Esophagus squamous epithelium (tissue), 5 donors: Measurements from ENCODE around the gene EMX2. TPM values are rescaled to one million over a fixed set of nuclear protein-coding genes. Genes with fewer than 3 reads are reported as not detected.

Source experiments
- DNase-seq: peaks from one replicate; lab custom pipeline; 2025; lab: John Stamatoyannopoulos, UW
- H3K27ac ChIP-seq, 4 donors: fragments of 200-600 bp; sonication (generic); one replicate each; pipeline ENCODE4 v1.5.1; 2016 to 2019; ENCODE audit warnings: mild to moderate bottlenecking in 1 of 4
- H3K27me3 ChIP-seq, 4 donors: fragments of 200-600 bp; sonication (generic); 1 replicate in 3 of 4; 2 replicates in 1 of 4; pipeline versions ENCODE4 v1.5.1 to v1.6.0; 2017 to 2021; ENCODE audit warnings: antibody characterized with exemption in 1 of 4
- H3K36me3 ChIP-seq, 3 donors: fragments of 200-600 bp; sonication (generic); one replicate each; pipeline ENCODE4 v1.5.1; 2016 to 2019
- H3K4me1 ChIP-seq, 3 donors: fragments of 200-600 bp; sonication (generic); one replicate each; pipeline ENCODE4 v1.5.1; 2017 to 2019
- H3K4me3 ChIP-seq, 4 donors: fragments of 200-600 bp; sonication (generic); 1 replicate in 3 of 4; 2 replicates in 1 of 4; pipeline ENCODE4 v1.5.1; 2016 to 2019; ENCODE audit warnings: mild to moderate bottlenecking in 2 of 4, moderate library complexity in 1 of 4
- H3K9me3 ChIP-seq, 3 donors: fragments of 200-600 bp; sonication (generic); one replicate each; pipeline ENCODE4 v1.5.1; 2016 to 2019
- CTCF ChIP-seq, 6 experiments: fragments of 450-650 bp in 4 of 6; fragments of 200-600 bp in 2 of 6; sonication (generic) in 2 of 6; IDR thresholded peaks; one replicate each; pipeline ENCODE4 v1.5.1; 2016 to 2019; ENCODE audit warnings: antibody characterized with exemption in 6 of 6, mild to moderate bottlenecking in 4 of 6, moderate library complexity in 4 of 6
- POLR2A ChIP-seq, 4 donors: fragments of 450-650 bp; IDR thresholded peaks; one replicate each; pipeline ENCODE4 v1.6.1; 2017; ENCODE audit warnings: antibody characterized with exemption in 4 of 4, mild to moderate bottlenecking in 4 of 4, moderate library complexity in 3 of 4
- WGBS, 2 donors: methylation state at CpG; one replicate each; pipeline ENCODE4 v1.1.5; 2018; 5-methylcytosine and 5-hydroxymethylcytosine counted together
- intact Hi-C: fragments of 100-400 bp; cut with DNase I; formaldehyde crosslinking; loops from one replicate; pipeline ENCODE4 v1.15.0; 2022
- total RNA-seq, 4 donors: library from RNA; depleted of rRNA; stranded (reverse); fragments of >200 nt; gene quantifications; one replicate each; pipeline ENCODE4 v1.1.0, GENCODE V29; 2016
- donor health status: DM: yes; HTN: yes; CAD: no.

EMX2 gene
- total RNA-seq, 4 donors from 2014 or later, result 0.19 TPM; not detected in 3

- H3K4me1 ChIP-seq, result no peaks in the 10 kb centered on the region
- no peak overlapping the region for H3K27ac ChIP-seq
- no peak for DNase-seq
- peaks cover 0 to 83% (median 0%) of the 10 kb centered on the region in 4 donors for H3K27me3 ChIP-seq
- H3K4me3 ChIP-seq, result no peak overlapping the region
- intact Hi-C loops, result no loop called here
- no peak for TF ChIP-seq POLR2A (IDR thresholded peaks at IDR 0.05)
- TF ChIP-seq CTCF (IDR thresholded peaks at IDR 0.05), result no peak
- no peaks in the 10 kb centered on the region for H3K36me3 ChIP-seq
- H3K9me3 ChIP-seq, result no peaks in the 10 kb centered on the region
- WGBS, 2 donors, result 74 to 79% methylated on average over 9 of the region's 9 CpGs
Measured at GRCh38 chr10:117562896-117563737, 20.6 kb downstream of the EMX2 start.

DNA sequence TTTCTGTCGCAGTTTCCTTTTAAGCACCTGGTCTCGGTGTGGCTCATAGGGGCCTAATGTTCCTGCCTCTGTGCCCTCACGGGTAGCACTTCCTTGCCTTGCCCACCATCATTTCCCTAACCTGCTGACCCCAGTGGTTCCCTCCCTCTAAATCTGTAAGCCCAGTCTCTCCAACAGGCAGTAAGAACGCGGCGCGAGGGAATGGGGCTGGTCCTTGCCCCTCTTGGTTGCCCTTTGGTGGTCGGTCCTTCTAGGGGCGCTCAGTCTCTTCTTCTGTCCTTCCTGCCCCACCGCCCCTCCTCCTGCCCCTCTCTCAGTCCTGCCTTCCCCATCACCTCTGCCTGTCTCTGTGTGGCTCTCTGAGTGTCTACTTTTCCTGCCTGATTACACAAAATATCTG is 21.2 kb downstream of the EMX2 start:
- peaks cover 0 to 86% (median 0%) of the 10 kb centered on the region in 4 donors for H3K27me3 ChIP-seq
- WGBS, 2 donors, result 65 to 69% methylated on average over 10 of the region's 10 CpGs
- no peak for DNase-seq

GRCh38 chr10:117565068-117565467 is 22.5 kb downstream of the EMX2 start:
- Histone ChIP-seq H3K4me1 (no peaks in the 10 kb centered on the region), H3K9me3 (no peaks in the 10 kb centered on the region), H3K36me3 (no peaks in the 10 kb centered on the region), H3K27me3 (peaks cover 0 to 88% (median 0%) of the 10 kb centered on the region in 4 donors), H3K27ac (no peak overlapping the region), H3K4me3 (no peak overlapping the region)
- WGBS, 2 donors, result 27 to 33% methylated on average over 1 to 2 of the region's 3 CpGs
- intact Hi-C loops, result no loop called here
- TF ChIP-seq CTCF (IDR thresholded peaks at IDR 0.05) (no peak), POLR2A (IDR thresholded peaks at IDR 0.05) (no peak)
- DNase-seq, result no peak

More for the DNA sequence above, 21.2 kb downstream of the EMX2 start:
- Histone ChIP-seq H3K27ac (no peak overlapping the region), H3K4me1 (no peaks in the 10 kb centered on the region), H3K9me3 (no peaks in the 10 kb centered on the region), H3K36me3 (no peaks in the 10 kb centered on the region), H3K4me3 (no peak overlapping the region)
- intact Hi-C loops, result no loop called here
- TF ChIP-seq POLR2A (IDR thresholded peaks at IDR 0.05), result no peak
- TF ChIP-seq CTCF (IDR thresholded peaks at IDR 0.05), result no peak

- Histone ChIP-seq H3K27ac (no peak overlapping the region), H3K27me3 (peaks cover 0 to 84% (median 0%) of the 10 kb centered on the region in 4 donors), H3K9me3 (no peaks in the 10 kb centered on the region), H3K4me1 (no peaks in the 10 kb centered on the region), H3K36me3 (no peaks in the 10 kb centered on the region), H3K4me3 (no peak overlapping the region)
- intact Hi-C loops, result no loop called here
- WGBS, 2 donors, result 54 to 68% methylated on average over 7 of the region's 7 CpGs
- TF ChIP-seq POLR2A (IDR thresholded peaks at IDR 0.05), result no peak
- no peak for TF ChIP-seq CTCF (IDR thresholded peaks at IDR 0.05)
- no peak for DNase-seq
Measured at GRCh38 chr10:117568334-117568733, 25.8 kb downstream of the EMX2 start.

DNA sequence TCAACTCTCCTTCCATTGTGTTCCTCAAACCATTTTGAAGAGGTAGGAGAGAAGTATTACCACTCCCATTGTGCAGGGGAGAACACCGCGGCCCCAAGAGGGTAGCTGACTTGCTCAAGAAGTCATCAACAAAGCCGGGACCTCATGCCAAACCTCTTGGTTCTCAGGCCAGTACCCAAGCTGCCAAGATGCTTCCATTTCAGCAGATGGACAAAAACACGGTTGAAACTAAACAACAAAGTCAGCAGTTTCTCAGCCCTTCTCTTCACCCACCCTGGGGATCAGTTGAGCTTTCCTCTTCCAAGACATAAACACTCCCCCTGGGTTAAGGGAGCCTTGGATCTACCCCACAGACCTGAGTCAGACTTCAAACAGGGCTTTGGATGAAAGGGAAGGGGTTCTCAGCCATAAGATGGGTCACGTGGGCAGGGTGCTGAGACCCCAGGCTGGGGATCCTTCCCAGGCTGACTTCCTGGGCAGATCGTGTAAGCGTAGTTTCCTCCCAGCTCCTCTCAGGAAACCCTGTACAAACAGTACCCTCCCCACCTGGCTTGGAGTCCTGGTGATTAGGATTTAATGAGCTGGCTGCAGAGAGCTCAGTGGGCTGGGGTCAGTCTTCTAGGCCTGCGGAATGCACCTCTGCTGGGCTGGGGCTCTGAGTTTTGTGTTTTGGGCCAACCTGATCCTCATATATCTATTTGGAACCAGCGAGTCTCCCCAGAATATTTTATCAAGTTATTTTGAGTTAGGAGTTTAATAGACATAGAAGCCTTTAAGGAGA is 27.3 kb downstream of the EMX2 start:
- no peaks in the 10 kb centered on the region for H3K4me1 ChIP-seq
- no peak overlapping the region for H3K4me3 ChIP-seq
- WGBS, 2 donors, result 48 to 57% methylated on average over 3 to 9 of the region's 9 CpGs
- H3K27ac ChIP-seq, result no peak overlapping the region
- DNase-seq, result no peak
- no peaks in the 10 kb centered on the region for H3K36me3 ChIP-seq
- intact Hi-C loops, result no loop called here
- no peaks in the 10 kb centered on the region for H3K9me3 ChIP-seq
- TF ChIP-seq POLR2A (IDR thresholded peaks at IDR 0.05) (no peak), CTCF (IDR thresholded peaks at IDR 0.05) (no peak)
- peaks cover 0 to 75% (median 0%) of the 10 kb centered on the region in 4 donors for H3K27me3 ChIP-seq
